ENCODE data around the gene LPXN. TPM values are rescaled to one million over a fixed set of nuclear protein-coding genes. Genes with fewer than 3 reads are reported as not detected.

The LPXN gene
- total RNA-seq: 100 to 1,000 TPM; 131 to 137 TPM

GRCh38 chr11:58575377-58576020 is at the start of gene LPXN:
Gene LPXN, minus strand, starts transcription at chr11:58575856. Its CDS starts 84 bp downstream, at chr11:58575772.

GRCh38 chr11:58622344-58622743 is 46.7 kb upstream of the LPXN start, which contains the start of gene CNTF:
Gene CNTF, plus strand, starts transcription at chr11:58622665. Its CDS starts 88 bp downstream, at chr11:58622753.

GRCh38 chr11:58578635-58579191 is 3.1 kb upstream of the LPXN start, which contains the start of gene ZFP91:
Gene ZFP91, plus strand, starts transcription at chr11:58579063. Its CDS starts 219 bp downstream, at chr11:58579282.

GRCh38 chr11:58508005-58508404 is 67.7 kb downstream of the LPXN start, which contains the start of gene OR5B21:
Gene OR5B21, minus strand, starts transcription at chr11:58508105. Its CDS starts 0 bp downstream, at chr11:58508105.

Other genes starting within 250 kb of the LPXN start
- not detected for gene OR5B17, start 216.8 kb downstream of the LPXN start, total RNA-seq
- not detected for gene OR5B3, start 169.0 kb downstream of the LPXN start, total RNA-seq
- not detected for gene OR5B2, start 147.7 kb downstream of the LPXN start, total RNA-seq
- not detected for gene OR5B12, start 133.6 kb downstream of the LPXN start, total RNA-seq
- gene OR5B21, start 67.8 kb downstream of the LPXN start, total RNA-seq: under 1 TPM; 0.26 to 0.30 TPM
- gene ZFP91, start 3.2 kb upstream of the LPXN start, total RNA-seq: 10 to 100 TPM; 44.8 to 46.7 TPM
- gene CNTF, start 46.8 kb upstream of the LPXN start, total RNA-seq: 1 to 10 TPM; 3.0 to 3.7 TPM
- gene GLYAT, start 156.1 kb upstream of the LPXN start, total RNA-seq: not detected